ENCODE results near the gene FTHL17.

DNA sequence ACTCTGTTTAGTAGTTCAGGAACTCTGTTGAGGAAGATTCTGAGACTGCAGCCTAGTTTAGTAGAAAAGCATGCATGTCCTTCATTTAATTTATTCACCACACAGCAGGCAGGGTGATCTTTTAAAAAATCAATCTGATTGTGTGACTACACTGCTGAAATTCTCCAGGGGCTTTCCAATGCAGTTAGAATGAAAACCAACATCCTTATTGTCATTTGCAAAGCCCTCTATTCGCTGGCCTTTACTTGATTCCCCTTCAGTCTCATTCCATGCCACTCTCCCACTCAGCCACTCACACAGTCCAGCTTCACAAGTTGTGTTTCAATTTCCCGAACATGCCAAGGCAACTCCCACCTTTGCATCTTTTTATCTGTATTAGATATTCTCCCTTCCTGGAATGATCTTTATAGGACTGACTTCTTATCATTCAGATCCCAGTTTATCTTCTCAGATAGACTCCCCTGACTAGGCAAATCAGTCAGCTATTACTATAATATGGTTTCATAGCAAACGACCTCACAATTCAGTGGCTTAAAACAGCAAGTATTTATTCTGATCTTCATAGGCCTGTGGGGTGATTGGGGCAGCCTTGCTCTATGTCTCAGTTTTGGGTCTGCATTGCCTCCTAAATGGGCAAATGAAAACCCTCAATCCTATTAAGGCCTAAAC lies 21.3 kb upstream of the FTHL17 start:
- no peak for TF ChIP-seq EZH2 (IDR thresholded peaks at IDR 0.05; ENCODE audit: insufficient read depth, low read length)
- TF ChIP-seq, protein P1, sequence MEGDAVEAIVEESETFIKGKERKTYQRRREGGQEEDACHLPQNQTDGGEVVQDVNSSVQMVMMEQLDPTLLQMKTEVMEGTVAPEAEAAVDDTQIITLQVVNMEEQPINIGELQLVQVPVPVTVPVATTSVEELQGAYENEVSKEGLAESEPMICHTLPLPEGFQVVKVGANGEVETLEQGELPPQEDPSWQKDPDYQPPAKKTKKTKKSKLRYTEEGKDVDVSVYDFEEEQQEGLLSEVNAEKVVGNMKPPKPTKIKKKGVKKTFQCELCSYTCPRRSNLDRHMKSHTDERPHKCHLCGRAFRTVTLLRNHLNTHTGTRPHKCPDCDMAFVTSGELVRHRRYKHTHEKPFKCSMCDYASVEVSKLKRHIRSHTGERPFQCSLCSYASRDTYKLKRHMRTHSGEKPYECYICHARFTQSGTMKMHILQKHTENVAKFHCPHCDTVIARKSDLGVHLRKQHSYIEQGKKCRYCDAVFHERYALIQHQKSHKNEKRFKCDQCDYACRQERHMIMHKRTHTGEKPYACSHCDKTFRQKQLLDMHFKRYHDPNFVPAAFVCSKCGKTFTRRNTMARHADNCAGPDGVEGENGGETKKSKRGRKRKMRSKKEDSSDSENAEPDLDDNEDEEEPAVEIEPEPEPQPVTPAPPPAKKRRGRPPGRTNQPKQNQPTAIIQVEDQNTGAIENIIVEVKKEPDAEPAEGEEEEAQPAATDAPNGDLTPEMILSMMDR (IDR thresholded peaks at IDR 0.05; ENCODE audit: insufficient read depth, low read depth, low read length) = no peak
